Neural cell (in vitro differentiated cells): ENCODE data around the gene SPATA6L.

ENCODE experiments used
- EP300 ChIP-seq: fragments of 450-650 bp; conservative IDR thresholded peaks from 2 replicates; pipeline ENCODE4 v1.6.1; 2014; ENCODE audit warnings: antibody characterized with exemption, mild to moderate bottlenecking, moderate library complexity; ENCODE audit not compliant: poor library complexity, severe bottlenecking
- MXI1 ChIP-seq: fragments of 450-650 bp; conservative IDR thresholded peaks from 2 replicates; pipeline ENCODE4 v1.6.1; 2014; ENCODE audit warnings: antibody characterized with exemption, mild to moderate bottlenecking; ENCODE audit not compliant: poor library complexity, severe bottlenecking
- POLR2AphosphoS5 ChIP-seq: IDR thresholded peaks from 2 replicates; pipeline ENCODE4 v1.6.1; 2012
- SMC3 ChIP-seq: fragments of 450-650 bp; conservative IDR thresholded peaks from 2 replicates; pipeline ENCODE4 v1.6.1; 2014; ENCODE audit warnings: antibody characterized with exemption, mild to moderate bottlenecking, moderate library complexity; ENCODE audit not compliant: poor library complexity
- TAF1 ChIP-seq: IDR thresholded peaks from 2 replicates; pipeline ENCODE4 v1.6.1; 2012; ENCODE audit warnings: low read depth
- TF ChIP-seq, protein P1 (sequence below): fragments of 450-650 bp; IDR thresholded peaks from 2 replicates; pipeline ENCODE4 v1.5.1; 2014; ENCODE audit warnings: antibody characterized with exemption, mild to moderate bottlenecking, moderate library complexity; ENCODE audit not compliant: poor library complexity, severe bottlenecking
- TF ChIP-seq, protein P2 (sequence below): IDR thresholded peaks from 2 replicates; pipeline ENCODE4 v1.6.1; 2012; ENCODE audit warnings: borderline replicate concordance

DNA sequence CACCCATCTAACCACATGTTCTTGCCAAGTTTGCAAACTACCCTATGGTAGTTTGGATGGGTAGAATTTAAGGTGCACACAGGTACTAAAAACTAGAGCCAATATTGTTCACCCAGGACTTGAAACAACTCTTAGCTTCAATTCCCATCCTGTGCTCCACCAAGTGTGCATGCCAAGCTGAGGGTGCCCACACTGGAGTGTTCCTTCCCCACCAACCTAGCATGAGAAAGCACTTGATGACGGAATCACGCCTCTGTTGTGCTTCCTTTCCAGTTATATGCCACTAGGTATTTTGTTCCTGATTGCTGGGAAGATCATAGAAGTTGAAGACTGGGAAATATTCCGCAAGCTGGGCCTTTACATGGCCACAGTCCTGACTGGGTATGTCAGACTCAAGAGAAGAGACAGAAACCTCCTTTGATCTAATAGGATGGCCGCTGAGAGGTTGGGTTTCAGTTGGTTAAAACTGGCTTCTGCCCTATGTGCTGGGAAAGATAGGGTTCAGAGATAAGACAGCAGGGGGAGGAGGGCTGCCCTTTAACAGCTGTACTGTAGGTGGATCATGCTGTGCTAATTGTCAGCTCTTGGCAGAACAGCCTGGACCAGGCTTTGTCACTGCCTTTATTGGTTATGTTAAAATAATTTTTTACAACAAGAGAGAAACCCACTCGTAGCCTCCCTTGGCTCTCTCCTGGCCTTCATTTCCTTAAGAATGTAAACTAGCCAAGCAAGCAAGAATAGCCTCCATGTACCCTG is 92.5 kb downstream of the SPATA6L start:
- no peak for TF ChIP-seq EP300
- TF ChIP-seq MXI1: no peak
- TF ChIP-seq SMC3: no peak
- TF ChIP-seq, protein P1, sequence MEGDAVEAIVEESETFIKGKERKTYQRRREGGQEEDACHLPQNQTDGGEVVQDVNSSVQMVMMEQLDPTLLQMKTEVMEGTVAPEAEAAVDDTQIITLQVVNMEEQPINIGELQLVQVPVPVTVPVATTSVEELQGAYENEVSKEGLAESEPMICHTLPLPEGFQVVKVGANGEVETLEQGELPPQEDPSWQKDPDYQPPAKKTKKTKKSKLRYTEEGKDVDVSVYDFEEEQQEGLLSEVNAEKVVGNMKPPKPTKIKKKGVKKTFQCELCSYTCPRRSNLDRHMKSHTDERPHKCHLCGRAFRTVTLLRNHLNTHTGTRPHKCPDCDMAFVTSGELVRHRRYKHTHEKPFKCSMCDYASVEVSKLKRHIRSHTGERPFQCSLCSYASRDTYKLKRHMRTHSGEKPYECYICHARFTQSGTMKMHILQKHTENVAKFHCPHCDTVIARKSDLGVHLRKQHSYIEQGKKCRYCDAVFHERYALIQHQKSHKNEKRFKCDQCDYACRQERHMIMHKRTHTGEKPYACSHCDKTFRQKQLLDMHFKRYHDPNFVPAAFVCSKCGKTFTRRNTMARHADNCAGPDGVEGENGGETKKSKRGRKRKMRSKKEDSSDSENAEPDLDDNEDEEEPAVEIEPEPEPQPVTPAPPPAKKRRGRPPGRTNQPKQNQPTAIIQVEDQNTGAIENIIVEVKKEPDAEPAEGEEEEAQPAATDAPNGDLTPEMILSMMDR: no peak
- no peak for TF ChIP-seq TAF1
- peak; percentile 22 for TF ChIP-seq POLR2AphosphoS5
- TF ChIP-seq, protein P2, sequence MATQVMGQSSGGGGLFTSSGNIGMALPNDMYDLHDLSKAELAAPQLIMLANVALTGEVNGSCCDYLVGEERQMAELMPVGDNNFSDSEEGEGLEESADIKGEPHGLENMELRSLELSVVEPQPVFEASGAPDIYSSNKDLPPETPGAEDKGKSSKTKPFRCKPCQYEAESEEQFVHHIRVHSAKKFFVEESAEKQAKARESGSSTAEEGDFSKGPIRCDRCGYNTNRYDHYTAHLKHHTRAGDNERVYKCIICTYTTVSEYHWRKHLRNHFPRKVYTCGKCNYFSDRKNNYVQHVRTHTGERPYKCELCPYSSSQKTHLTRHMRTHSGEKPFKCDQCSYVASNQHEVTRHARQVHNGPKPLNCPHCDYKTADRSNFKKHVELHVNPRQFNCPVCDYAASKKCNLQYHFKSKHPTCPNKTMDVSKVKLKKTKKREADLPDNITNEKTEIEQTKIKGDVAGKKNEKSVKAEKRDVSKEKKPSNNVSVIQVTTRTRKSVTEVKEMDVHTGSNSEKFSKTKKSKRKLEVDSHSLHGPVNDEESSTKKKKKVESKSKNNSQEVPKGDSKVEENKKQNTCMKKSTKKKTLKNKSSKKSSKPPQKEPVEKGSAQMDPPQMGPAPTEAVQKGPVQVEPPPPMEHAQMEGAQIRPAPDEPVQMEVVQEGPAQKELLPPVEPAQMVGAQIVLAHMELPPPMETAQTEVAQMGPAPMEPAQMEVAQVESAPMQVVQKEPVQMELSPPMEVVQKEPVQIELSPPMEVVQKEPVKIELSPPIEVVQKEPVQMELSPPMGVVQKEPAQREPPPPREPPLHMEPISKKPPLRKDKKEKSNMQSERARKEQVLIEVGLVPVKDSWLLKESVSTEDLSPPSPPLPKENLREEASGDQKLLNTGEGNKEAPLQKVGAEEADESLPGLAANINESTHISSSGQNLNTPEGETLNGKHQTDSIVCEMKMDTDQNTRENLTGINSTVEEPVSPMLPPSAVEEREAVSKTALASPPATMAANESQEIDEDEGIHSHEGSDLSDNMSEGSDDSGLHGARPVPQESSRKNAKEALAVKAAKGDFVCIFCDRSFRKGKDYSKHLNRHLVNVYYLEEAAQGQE: no peak
